ENCODE data around the gene EPHA2.

Gene EPHA2

DNA sequence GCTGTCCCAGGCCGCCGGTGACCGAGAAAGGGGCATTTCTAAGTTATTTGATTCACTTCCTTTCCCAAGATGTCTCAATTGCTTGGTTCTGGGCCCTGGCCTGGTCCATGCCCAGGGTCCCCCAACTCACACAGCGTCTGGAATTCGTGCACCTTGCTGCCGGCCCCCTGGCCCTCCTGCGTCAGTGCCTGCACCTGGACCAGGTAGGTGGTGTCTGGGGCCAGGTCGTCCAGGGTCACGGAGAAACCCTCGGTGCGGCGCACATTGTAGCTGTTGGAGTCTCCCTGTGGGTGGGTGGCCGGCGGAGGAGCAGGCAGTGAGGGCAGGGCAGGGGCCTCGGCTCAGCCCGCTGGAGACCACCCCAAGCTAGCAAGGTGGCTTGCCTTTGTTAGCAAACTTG, 21.0 kb downstream of the EPHA2 start:
- no peak for DNase-seq (ENCODE audit: low read depth)

DNA sequence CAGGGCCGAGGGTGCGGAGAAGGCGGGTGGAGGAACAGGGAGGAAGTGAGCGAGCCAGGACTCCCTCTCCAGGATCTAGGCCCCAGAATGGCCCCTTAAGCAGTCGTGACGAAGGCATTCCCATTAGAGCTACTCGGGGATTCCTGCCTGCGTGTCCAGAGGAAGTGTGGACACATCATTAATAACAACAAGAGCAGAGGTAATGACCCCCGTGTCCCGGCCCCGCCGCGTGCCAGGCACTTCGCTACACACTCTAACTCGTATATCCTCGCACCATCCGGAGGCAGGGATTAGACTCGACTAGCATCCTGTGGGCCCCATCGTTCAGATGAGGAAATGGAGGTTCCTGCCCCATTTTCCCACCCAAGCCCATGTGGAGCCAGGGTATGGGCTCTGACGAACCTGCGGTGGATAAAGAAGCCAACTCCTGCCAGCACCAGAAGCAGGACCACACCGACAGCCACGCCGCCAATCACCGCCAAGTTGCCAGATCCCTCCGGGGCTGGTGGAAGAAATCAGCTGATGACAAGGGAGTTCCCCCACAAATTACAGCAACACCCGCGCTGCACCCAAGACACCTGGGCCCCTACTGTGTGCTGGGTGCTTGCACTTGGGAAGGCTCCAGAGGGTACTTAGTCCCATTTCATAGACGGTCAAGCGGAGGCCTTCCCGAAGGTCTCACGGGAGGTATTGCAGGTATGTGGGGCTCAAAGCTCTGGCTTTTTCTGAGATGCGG, 21.6 kb downstream of the EPHA2 start:
- DNase-seq (ENCODE audit: low read depth) = no peak

DNA sequence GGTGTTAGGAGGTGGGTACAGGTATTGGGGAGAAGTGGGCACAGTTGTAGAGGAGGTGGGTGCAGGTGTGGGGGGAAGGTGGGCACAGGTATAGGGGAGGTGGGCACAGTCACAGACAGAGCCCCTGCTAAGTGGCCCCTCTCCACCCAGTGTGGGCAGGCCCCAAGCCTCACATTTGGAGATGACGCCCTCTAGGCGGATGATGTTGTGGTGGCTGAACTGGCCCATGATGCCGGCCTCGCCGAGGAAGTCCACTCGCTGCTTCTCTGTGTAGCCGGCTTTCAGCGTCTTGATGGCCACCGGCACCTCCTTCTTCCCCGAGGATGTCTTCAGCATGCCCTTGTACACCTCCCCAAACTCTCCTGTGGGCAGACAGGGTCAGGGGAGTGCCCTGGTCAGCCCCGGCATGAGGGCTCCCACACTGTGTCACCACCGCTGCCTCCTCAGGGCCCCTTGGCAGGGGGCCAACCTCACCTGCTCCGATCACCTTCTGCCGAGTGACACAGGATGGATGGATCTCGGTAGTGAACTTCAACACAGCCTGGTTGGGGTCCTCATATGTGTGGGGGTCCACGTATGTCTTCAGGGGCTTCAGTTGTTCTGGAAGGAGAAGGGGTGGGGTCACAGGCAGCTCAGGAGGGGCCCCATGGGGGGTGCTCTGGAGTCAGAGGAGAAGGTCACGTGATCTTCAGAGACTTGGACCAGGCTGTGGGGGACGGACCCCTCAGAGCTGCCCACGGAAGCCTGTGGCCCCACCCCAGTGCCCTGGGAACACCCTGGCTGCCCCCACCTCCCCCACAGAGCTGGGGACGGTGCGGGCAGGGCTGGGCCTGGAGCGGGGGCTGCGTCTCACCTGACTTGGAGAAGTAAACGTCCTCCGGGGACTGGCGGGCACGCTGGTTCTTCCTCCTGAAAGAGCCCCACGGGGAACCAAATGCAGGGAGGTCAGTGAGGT, 22.6 kb downstream of the EPHA2 start:
- DNase-seq (ENCODE audit: low read depth) = no peak

DNA sequence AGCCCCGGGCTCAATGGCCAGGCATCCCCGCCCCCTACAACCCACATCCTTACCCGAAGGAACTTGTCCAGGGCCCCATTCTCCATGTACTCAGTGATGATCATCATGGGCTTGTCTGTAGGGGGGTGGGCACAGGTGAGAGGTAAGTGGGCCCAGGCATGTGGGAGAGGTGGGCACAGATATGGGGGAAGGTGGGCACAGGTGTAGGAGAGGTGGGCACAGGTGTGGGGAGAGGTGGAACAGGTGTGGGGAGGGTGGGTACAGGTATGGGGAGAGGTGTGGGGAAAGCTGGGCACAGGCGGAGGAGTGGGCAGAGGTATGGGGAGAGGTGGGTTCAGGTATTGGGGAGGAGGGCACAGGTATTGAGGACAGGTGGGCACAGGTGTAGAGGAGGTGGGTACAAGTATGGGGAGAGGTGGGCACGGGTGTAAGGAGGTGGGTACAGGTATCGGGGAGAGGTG, 23.5 kb downstream of the EPHA2 start:
- no peak for DNase-seq (ENCODE audit: low read depth)

DNA sequence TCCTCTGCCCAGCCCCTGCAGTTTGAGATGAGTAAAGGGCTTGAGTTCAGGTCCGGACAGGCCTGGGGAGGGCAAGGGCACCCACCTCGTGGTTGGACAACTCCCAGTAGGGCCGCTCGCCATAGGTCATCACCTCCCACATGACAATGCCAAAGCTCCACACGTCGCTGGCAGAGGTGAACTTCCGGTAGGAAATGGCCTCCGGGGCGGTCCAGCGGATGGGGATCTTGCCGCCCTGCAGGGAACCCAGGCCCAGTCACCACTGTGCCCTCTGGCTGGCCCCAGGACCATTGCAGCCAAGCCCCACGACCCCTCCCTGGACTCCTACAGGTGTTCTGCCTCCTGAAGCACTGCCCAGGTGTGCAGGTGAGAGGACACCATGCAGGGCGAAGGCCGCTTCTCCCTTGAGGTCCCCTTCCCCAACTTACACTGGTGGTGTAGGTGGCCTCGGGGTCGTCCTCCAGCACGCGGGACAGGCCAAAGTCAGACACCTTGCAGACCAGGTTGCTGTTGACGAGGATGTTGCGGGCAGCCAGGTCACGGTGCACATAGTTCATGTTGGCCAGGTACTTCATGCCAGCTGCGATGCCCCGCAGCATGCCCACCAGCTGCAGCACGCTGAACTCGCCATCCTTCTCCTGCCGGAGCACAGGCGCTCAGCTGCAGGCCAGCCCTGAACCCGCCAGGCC, 24.1 kb downstream of the EPHA2 start:
- DNase-seq (ENCODE audit: low read depth) = no peak

DNA sequence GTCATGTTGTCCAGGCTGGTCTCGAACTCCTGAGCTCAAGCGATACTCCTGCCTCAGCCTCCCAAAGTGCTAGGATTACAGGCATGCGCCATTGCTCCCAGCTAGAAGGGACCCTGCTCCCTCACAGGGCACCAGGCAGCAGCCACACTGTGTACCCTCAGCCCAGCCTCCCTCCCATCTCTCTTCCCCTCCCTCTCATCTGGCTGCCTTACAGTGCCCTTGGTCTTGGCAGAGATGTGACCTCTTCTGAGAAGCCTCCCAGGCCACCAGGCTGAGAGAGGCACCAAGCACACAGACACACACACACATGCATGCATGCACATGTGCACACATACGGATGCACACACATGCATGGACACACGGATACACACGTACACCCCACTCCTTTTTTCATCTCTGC, 25.0 kb downstream of the EPHA2 start:
- no peak for DNase-seq (ENCODE audit: low read depth)

DNA sequence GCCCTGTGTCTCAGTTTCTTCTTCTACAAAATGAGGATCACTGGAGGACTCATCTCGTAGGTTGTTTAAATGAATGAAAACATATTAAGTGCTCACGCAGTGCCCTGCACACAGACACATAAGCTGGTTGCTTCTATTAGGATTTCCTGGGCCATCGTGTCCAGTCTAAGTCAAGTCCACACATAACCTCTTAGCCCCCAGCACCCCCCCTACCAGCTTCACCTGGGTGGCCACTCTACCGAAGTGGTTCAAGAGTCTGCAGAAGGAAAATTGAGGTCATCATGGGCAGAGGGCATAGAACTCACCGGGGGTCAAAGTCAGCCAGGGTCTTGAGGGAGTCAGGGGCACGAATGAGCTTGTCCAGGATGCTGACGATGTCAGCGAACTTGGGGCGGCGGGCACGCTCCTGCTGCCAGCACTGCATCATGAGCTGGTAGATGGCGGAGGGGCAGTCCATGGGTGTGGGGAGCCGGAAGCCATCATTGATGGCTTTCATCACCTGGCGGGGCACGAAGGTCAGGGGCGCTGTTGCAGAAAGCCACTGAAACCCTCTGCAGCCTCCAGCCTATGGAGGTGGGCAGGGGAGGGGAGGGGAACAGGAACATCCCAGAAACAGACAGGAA, 25.8 kb downstream of the EPHA2 start:
- no peak for DNase-seq (ENCODE audit: low read depth)

DNA sequence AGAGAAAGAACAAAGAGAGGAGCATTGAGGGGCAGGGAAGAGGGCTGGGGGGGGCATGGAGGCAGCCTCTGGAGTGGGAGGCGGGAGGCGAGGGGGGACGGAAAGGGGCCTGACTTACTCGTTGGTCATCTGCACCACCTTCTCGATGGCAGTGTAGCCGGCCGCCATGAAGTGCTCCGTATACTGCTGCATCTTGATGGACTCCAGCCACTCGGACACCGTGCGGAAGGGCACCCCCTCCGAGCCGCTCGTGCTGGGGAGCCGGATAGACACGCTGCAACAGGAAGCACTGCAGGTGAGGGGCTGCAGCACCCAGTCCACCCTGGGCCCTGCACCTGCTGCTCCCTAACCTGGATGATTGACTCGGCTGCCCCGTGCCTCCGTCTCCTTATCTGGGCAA, 26.6 kb downstream of the EPHA2 start:
- DNase-seq (ENCODE audit: low read depth) = no peak

DNA sequence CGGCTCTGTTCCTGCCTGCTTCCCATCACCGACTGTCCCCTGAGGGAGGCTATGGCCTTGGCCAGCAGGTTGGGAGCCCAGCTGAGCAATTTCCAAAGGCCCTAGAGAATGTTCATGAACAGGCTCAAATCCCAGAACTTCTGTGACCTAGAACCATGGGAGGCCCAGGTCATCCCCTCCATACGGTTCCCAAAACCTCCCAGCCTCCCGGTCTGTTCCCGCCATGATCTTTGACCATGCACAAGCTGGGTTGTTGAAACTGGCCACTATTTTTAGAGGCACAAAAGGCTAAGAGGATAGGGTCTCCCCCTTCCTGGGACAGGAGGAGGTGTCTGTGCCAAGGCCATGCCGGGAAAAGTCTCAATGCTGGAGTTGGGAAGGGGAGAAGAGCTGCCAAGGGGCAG, 27.5 kb downstream of the EPHA2 start:
- no peak for DNase-seq (ENCODE audit: low read depth)

DNA sequence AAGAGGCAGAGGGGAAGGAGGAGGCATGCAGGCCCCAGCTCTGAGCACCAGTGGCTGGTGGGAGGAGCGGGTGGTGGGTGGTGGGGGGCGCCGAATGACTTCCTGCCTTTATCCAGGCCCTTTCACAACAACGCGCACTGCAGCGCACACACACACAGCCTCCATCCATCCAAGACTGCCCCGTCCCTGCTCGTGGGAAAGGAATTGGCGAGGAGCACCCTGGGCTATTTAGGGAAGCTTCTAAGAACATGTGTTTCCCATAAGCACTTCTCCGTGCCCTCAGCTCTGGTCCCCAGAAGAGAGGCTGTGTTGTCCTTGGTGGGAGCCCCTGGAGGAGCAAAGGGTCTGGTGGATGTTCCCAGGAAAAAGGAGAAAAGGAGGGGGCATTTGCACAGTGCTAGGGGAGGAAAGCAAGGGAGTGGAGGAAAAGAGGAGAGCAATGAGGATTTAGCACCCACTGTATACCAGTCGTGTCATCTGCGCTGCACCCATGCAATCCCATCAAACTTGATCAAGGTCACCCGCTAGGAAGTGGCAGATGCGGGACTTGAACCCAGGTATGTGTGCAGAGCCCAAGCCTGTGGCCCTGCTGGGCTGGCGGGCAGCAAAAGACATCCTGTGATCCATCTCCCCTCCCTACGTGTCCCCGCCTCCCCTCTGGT, 28.1 kb downstream of the EPHA2 start:
- no peak for DNase-seq (ENCODE audit: low read depth)

DNA sequence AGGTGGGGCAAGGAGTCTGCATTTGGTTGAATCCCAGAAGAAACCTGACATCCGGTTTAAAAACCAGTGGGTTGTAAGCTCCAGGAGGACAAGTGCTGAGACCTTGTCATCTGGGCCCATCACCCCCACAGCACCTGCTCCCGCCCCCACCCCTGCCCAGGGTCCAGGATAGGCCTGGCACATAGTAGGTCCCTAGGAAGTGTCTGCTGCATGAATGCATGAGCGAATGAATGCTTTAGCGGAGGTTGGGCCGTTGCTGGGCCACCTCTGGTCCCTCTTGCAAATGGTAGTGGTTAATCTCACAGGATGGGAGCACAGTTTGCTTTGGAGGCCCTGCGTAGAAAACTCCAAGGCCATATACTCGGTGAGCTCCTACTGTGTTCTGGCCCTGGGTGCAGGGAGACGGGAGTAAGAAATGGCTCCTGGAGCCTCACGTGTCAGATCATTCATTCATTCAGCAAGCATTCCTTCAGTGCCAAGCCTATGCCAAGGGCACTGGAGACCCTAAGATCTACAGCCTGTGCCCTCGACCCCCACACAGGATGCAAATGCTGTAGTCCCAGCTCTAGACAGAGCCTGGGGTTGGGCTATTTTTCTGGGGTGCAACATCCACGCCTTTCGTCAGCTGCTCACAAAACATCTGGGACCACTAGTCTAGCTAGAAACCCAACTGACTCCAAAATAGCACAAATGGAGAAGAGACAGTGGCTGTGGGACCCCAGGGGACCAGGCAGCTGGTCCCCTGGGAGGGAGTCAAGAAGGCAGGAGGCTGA, 28.9 kb downstream of the EPHA2 start:
- DNase-seq (ENCODE audit: low read depth) = no peak

DNA sequence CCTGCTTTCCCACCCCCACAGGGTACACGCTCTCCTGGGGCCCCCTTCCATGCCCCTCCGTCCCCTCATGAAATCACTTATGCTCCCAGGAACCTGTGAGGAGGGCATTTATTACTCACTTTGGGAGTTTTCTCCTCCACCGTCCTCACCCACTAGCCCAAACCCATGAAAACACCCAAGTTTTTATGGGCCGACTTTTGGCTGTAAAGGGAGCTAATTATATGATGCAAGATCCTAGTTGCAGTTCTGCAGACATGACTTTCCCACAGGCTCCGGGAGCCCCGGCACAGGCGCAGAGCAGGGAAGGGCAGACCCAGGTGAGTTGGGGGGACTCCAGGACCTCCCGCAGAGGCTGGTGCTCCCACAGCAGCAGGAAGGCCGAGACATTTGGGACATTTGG, 29.7 kb downstream of the EPHA2 start:
- DNase-seq (ENCODE audit: low read depth) = no peak

DNA sequence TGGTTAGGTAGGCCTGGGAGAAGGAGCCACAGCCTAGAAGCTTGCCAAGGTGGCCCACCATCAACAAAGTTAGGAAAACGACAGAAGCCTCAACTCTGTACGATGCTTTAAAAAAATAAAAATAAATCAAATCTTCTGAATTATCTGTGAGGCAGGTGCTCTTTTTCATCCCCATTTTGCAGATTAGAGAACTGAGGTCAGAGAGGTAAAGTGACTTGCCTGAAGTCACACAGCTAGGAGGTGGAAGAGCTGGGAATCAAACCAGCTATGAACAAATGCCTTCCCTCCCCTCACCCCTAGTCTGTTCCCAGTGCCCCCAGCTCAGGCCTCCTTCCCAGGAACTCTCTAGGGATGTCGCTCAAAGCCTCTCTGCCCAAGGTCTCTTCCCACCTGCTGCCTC, 30.4 kb downstream of the EPHA2 start:
- DNase-seq (ENCODE audit: low read depth) = no peak

DNA sequence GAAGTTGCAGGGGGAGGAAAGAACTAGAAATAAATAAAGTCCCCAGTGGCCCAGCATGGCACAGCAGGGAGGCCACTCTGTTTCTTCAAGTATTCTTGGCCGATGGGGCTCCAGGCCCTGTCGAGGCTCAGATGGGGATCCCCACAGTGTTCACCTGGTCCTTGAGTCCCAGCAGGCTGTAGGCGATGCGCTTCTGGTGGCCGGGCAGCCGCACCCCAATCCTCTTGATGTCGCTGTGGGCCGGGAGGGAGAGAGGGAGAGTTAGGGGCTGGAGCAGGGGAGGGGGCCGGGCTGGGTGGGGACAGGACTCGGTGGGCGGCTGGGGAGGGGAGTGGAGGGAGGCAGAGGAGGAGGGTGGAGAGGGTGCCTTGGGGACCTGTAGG, 30.8 kb downstream of the EPHA2 start:
- no peak for DNase-seq (ENCODE audit: low read depth)

DNA sequence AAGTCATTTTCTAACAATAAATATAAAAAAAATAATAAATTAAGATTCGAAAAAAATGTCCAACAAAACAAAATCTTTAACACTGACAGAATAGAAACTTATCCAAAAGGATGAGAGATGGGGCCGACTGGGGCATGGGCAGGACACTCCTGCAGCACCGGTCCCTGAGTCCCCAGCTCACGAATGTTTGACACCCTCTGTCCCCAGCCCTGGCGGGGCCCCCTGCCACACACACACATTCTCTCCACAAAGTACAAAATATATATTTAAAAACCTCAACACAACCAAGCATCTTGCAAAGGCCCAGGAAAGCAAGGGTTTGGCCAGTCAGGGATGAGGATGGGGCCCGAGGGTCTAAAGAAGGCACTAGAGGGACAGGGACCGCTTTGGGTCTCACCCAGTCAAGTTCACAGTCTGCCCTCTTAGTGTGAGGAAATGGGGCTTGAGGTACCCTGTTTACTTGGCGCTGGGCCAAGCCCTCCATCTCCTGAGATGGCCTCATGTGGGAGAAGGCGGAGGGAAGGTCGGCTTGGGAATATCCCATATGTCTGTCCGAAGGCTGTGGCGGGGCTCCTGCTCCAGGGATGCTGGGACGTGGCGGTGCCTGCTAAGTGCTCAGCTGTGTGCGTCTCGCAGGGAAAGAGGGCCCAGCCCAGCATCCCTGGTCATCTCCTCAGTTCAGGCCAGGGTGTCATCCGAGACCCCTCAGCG, 31.3 kb downstream of the EPHA2 start:
- DNase-seq (ENCODE audit: low read depth) = no peak

DNA sequence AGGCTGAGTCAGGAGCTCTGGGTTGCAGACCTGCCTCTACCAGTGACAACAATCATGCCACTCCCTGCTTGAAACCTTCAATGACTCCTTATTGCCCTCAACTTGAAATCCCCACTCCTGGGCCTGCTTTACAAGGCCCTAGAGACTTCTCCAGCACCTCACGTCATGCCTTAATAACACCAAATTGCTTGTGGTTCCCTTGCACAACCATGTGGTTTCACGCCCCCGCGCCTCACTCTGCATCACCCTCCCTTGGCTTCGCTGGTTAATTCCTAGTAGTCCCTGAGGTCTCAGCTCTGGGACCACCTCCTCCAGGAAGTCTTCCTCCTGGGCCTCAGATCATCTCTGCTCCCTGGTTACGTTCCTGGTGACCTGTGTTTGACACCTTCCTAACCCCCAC, 33.0 kb downstream of the EPHA2 start:
- peak; percentile 7 for DNase-seq (ENCODE audit: low read depth)

DNA sequence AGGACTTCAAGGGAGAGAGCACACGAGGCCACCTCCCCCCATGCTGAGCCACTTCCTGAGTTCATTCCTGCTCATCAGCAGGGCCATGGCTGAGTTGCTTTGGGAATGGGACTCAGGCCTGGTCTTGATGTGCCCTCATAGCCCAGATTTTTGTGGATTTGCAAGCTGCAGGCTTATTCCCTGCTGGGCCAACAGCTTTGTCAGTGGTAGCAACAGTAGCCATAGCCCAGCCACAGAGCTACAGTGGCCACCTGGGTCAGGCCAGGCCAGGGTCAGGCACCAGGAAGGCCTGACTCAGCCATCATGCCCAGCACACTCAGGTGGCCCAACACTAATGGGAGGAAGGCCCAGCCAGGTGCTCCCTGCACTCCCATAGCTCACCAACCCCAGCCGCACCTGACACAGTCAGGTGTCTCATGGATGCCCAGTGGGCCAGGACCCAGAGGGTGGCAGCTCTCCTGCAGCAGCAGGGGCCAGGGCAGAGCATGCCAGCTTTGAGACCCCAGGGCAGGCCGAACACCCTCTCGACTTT, 33.5 kb downstream of the EPHA2 start:
- no peak for DNase-seq (ENCODE audit: low read depth)

DNA sequence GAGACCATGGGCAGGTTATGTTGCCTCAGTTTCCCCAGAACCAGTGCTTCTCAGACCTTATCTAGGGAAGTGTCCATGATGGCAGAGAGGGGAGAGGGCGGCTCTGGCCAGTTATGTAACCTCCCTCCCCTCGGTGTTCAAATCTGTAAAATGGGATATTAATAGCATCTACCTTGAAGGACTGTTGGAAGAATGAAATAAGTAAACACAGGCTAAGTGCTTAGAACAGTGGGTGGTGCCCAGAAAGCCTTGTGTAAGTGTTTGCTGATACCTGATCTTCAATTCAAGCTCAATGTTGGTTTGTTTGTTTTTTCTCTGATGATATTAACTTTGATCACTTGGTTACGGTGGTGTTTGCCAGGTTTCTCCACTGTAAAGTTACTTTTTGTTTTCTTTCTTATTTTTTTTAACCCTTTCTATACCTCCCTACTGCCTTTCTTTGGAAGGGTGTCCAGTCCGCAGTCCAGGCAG, 34.9 kb downstream of the EPHA2 start:
- no peak for DNase-seq (ENCODE audit: low read depth)

DNA sequence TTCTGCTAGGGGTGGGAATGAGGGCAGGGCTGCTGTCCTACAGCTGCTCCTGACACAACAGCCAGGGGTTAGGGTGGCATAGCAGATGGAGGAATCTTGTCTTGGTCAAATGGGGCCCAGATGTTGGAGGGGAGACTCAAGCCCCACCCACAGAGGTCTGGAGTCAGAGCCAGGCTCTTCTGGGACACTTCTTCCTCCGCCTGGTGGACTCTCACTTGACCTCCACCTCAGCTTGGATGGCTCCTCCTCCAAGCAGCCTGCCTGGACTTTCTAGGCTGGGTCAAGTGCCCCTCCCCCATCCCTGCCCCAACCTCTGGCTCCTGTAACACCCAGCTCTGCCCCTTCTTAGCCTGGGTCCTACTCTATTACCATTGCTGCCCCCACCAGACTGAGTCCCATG, 35.5 kb downstream of the EPHA2 start:
- no peak for DNase-seq (ENCODE audit: low read depth)

DNA sequence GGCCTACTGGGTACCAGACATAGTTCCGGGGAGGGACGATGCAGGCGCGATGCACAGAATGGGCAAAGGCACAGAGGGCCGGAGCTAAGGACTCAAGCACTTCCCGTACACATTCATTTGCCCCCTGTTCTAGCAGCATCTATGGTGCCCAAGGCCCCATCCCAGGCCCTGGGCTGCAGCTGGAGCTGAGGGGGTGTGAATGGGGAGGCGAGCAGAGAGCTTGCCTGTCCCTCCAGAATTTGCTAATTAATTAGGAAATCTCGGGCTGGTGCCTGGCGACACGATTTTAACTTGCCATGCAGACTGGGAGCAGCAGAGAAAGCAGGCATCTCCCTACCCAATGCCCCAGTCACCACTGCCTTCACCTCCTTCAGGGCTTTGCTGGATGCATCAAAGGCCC, 35.9 kb downstream of the EPHA2 start:
- DNase-seq (ENCODE audit: low read depth) = no peak
